ENCODE measurements around the gene MDH1.

Gene MDH1

DNA sequence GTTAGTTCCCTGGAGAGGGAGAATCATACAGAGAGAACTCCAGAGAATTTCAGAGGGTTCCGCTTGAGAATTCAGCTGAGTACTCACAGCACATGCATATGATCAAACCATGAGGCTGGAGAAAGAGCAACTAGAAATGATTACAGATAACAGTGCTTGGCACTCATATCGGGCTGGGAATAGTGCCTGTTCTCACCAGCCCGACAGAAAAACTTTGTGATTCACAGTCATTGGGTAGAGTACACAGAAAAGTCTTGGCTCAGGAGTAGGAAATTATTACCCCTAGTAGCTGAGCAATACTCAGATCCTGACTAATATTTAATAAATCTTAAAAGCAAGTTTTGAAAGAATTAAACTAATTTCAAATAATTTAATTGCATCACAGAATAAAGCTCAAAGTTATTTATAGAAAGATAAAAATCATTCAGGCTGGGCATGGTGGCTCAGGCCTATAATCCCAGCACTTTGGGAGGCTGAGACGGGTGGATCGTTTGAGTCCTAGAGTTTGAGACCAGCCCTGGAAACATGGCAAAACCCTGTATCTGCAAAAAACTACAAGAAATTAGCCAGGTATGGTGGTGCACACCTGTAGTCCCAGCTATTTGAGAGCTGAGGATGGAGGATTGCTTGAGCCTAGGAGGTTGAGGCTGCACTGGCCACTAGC, 7.3 kb upstream of the MDH1 start:
- Mint-ChIP-seq H3K4me3 (no peak overlapping the region), H3K36me3 (ENCODE audit: low read depth) (no peaks in the 10 kb centered on the region), H3K9me3 (no peaks in the 10 kb centered on the region), H3K27ac (no peak overlapping the region), H3K27me3 (ENCODE audit: low read depth) (no peaks in the 10 kb centered on the region), H3K4me1 (no peaks in the 10 kb centered on the region)
- TF ChIP-seq, protein P1, sequence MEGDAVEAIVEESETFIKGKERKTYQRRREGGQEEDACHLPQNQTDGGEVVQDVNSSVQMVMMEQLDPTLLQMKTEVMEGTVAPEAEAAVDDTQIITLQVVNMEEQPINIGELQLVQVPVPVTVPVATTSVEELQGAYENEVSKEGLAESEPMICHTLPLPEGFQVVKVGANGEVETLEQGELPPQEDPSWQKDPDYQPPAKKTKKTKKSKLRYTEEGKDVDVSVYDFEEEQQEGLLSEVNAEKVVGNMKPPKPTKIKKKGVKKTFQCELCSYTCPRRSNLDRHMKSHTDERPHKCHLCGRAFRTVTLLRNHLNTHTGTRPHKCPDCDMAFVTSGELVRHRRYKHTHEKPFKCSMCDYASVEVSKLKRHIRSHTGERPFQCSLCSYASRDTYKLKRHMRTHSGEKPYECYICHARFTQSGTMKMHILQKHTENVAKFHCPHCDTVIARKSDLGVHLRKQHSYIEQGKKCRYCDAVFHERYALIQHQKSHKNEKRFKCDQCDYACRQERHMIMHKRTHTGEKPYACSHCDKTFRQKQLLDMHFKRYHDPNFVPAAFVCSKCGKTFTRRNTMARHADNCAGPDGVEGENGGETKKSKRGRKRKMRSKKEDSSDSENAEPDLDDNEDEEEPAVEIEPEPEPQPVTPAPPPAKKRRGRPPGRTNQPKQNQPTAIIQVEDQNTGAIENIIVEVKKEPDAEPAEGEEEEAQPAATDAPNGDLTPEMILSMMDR (IDR thresholded peaks at IDR 0.05; ENCODE audit: unreplicated experiment in 3 of 3): no peak

DNA sequence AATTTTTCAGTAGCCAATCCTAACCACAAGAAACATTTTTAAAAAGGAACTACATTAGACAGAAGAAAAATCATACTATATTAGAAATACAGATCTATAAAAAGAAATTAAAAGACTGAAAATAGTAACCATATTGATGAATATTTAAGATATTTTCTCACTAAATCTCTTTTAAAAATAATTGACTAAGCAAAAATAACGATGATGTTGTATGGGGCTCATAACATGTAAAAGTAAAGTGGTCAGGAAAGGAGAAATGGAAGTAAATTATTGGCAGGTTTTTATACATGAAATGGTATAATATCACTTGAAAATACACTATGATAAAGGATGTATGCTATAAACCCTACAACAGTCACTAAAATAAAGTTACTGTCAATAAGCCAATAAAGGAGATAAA, 5.9 kb upstream of the MDH1 start:
- Mint-ChIP-seq H3K27ac (no peak overlapping the region), H3K27me3 (ENCODE audit: low read depth) (no peaks in the 10 kb centered on the region), H3K4me3 (no peak overlapping the region), H3K4me1 (peaks cover 12% of the 10 kb centered on the region), H3K36me3 (ENCODE audit: low read depth) (no peaks in the 10 kb centered on the region), H3K9me3 (no peaks in the 10 kb centered on the region)
- TF ChIP-seq, protein P1 (IDR thresholded peaks at IDR 0.05; ENCODE audit: unreplicated experiment in 3 of 3): no peak

DNA sequence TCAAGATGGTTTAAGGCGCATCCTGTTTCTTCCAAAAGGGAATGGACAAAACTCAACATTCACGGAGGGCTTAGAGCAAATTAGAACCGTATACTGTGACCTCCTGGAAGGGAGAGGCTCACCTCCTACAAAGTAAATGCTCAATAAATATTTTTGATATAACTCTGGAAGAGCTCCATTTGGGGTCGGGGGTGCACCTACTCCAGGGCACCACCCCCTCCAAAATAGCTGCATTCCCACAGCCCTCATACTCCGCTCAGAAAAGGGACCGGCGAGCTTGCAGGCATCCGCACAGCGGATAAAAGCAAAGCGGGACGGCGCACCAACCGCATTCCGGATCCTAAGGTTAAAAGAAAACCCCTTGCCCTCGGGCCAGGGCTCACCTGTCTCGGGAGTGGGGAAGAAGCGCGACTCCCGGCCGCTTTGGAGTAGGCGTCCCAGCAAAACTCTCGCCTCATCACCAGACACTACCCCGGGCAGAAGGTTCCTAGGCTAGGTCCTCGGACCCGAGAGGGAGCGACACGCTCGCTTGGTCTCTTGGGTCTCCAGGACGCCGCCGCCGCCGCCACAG, 864 bp upstream of the MDH1 start:
- Mint-ChIP-seq H3K9me3 (no peaks in the 10 kb centered on the region), H3K36me3 (ENCODE audit: low read depth) (peaks cover 3% of the 10 kb centered on the region), H3K27ac (peak overlapping the region; percentile 90 to 97 (median 97)), H3K4me3 (peak overlapping the region; percentile 92 to 96 (median 92)), H3K4me1 (peaks cover 38% of the 10 kb centered on the region), H3K27me3 (ENCODE audit: low read depth) (no peaks in the 10 kb centered on the region)
- TF ChIP-seq, protein P1 (IDR thresholded peaks at IDR 0.05; ENCODE audit: unreplicated experiment in 3 of 3): no peak

DNA sequence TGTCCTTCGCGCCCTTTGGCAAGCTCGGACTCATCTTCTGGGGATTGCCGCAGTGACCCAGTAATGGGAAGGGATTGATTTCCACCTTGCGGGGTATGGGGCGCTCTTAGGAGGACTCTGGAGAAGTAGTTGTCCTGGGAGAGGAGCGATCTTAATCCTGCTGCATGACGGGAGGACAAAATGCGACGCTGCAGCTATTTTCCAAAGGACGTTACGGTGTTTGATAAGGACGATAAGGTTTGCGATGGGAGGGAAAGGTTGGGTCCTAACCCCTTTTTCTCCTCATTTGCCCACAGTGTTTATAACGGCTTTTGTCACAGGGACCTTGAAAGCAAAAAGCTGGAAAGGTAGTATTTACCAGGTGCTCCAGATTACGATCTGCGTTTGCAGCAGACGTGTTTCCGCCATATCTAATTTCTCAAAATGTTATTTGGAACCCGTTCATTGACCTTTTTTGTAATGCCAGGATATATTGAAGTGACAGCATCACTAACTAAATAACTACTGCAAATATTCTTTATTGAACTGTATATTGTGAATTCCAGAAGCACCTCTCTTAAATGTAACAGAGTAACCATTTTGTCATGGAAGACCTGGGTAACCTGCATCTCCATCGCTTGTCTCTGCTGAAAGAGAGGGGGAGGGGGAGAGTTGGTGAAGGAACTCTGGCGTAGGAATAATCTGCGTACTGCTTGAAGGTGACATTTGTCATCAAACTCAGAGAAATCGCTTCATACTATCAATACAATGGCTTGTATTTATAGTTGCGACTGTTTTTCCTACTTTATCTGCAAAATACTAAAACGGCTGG, 590 bp downstream of the MDH1 start:
- peak overlapping the region; percentile 92 to 96 (median 92) for H3K4me3 Mint-ChIP-seq
- H3K27me3 Mint-ChIP-seq (ENCODE audit: low read depth): no peaks in the 10 kb centered on the region
- TF ChIP-seq, protein P1 (IDR thresholded peaks at IDR 0.05; ENCODE audit: unreplicated experiment in 3 of 3): no peak
- peaks cover 8% of the 10 kb centered on the region for H3K36me3 Mint-ChIP-seq (ENCODE audit: low read depth)
- H3K27ac Mint-ChIP-seq: peak overlapping the region; percentile 90 to 97 (median 97)
- peaks cover 38% of the 10 kb centered on the region for H3K4me1 Mint-ChIP-seq
- H3K9me3 Mint-ChIP-seq: no peaks in the 10 kb centered on the region

DNA sequence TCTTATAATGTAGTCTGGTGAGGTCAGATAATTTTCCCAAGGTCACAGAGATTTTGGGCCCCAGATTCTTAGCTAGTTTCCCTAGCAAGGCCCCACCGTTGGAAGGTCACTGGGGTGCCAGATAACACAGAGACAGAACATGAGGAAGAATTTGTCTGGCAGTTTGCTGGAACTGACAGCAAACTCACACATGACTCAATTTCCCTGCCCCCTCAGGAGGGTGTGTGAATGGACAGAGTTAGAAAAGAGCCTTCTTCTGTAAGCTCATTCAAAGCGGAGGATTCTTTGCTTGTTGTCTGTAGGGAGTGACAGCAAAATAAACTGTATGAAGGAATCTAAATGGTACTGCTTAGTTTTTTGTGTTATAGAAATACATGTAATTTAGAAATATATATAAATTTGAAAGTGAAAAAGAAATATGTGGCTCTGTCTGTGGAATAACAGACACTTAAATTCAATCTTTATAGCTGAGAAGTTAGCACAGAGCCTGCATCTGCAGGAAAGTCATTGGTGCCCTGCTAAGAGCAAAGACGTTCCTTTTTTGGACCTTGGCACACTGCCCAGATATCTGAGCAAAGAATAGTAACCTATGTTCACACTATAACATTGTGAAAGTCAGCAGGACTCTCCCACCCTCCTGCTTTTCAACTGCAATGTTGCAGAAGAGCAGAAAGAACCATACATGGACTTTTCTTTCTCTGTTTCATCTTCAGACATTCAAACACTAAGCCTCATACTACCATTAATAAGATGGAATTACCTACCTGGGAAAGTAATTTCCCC, 2.1 kb downstream of the MDH1 start:
- Mint-ChIP-seq H3K36me3 (ENCODE audit: low read depth) (peaks cover 19% of the 10 kb centered on the region), H3K4me1 (peaks cover 38% of the 10 kb centered on the region), H3K27ac (peak overlapping the region; percentile 24 to 75 (median 70)), H3K9me3 (no peaks in the 10 kb centered on the region), H3K27me3 (ENCODE audit: low read depth) (no peaks in the 10 kb centered on the region), H3K4me3 (peak overlapping the region; percentile 92 to 96 (median 92))
- TF ChIP-seq, protein P1 (IDR thresholded peaks at IDR 0.05; ENCODE audit: unreplicated experiment in 3 of 3): no peak

Data from nephron (organoid).